DMS53 (cell line): ENCODE results near the gene ICAM4.
"Not testable (repeated sequence)": the region's sequence is repeated elsewhere in the genome, so short reads cannot be mapped to it uniquely, and the experiment has no call there.

Source experiments
- DNase-seq: peaks from one replicate; lab custom pipeline; 2025; lab: John Stamatoyannopoulos, UW

Gene ICAM4

DNA sequence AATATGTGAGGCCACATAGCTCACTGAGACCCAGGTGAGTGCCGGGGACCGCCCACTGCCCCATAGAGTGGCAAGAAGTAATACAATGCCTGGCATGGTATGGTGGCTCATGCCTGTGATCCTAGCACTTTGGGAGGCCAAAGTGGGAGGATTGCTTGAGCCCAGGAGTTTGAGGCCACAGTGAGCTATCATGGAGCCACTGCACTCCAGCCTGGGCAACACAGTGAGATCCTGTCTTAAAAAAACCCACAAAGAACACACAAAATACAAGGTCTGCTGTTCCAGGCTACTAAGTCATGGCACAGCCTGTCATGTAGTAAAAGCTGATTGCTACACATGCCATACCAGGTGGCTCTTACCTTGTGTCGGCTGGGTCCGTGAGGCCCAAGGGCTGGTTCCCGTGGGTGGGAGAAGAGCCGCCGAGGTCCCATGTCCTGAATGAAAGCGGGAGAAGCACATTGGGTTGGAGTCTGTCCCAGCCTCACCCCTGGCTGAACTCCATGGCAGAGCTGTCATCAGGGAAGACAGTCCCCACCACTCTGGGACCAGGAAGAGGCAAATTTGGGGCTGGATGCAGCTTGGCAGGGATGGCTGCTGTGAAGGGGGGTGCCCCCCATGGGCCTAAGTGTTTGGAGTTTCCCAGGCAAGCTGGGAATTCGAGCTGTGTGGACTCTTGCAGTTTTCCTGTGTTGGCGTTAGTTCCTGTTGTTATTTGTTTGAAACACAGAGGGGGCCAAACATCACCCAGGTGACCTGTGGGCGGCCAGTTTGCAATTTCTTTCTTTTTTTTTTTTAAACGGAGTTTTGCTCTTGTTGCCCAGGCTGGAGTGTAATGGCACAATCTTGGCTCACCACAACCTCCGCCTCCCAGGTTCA lies 32.3 kb downstream of the ICAM4 start:
- DNase-seq = no peak

- DNase-seq = no peak
These were observed 34.1 kb downstream of the ICAM4 start for GRCh38 chr19:10320602-10321416.

DNA sequence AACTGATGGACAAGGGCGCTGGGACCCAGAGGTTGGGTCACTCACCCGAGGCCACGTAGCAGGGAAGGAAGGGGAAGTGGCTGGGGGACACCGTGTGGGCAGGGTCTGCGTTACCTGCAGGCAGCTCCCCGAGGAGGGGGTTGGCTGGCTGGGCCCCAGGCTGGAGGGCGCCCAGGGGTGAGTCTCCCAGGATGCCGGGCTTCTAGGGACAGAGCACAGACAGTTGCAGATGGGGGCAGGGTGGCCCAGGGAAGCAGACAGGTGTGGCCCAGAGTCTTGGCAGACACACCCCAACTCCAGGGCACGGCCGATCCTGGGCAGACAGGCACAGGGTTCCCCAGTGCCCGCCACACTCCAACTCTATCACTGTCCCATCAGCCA lies 34.7 kb downstream of the ICAM4 start:
- DNase-seq = no peak

DNA sequence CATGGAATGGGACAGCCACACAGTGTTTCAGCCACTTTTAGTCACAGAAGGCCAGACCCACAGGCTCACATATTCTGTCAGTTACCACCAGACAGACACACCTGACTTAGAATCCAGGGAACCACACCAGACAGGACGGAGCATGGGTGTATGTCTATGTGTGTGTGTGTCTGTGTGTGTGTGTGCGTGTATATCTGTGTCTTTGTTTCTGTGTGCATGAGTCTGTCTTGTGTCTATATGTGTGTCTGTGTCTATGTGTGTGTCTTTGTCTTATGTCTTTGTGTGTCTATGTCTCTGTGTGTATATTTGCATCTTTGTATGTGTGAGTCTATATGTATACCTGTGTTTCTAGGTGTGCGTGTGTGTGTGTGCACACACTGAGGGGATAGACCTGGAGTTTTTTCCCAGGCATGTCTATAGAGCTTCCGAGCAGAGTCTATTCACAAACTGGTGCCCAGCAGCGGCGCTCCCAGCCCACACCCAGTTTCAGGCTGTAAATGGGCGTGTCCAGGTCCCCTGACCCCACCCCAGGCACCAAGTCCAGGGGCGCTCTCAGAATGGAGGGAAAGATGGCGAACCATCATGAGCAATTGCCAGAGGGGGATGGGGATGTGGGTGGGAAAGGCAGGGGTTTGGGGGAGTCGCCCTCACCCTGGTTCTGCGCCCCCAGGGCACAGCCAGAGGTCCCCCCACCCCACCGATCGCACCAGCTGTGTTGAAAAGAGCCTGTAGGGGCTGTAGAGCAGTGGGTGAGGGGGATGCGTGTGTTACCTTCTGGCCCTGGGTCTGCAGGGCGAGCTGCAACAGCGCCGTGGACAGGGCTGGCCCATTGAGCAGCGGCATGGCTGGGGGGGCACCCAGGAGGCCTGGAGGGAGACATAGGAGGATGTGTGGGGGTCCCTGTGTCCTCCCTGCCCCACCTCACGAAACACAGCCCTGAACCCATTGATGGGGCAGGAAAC lies 35.4 kb downstream of the ICAM4 start:
- no peak for DNase-seq

GRCh38 chr19:10325732-10326131 lies 39.0 kb downstream of the ICAM4 start:
- no peak for DNase-seq

DNA sequence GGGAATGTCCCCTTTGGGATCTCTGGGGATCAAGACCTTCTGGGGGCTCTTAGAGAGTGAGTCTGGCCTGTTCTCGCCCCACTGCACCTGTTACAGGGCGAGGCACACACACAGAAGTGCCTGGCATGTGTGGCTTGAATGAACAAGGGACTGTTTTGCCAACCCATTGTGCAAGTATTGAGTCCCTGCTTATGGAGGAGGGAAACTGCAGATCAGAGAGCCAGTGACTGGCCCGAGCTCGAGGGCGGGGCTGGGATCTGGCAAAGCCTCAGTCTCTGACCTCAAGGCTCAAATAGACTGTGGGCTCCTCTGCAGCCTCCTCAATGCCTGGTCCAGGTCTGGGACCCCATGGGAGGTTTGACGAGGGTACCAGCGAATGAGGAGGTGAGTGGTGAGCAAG lies 41.0 kb downstream of the ICAM4 start:
- no peak for DNase-seq

- DNase-seq = no peak
These were observed 42.0 kb downstream of the ICAM4 start for GRCh38 chr19:10328558-10329429.

DNA sequence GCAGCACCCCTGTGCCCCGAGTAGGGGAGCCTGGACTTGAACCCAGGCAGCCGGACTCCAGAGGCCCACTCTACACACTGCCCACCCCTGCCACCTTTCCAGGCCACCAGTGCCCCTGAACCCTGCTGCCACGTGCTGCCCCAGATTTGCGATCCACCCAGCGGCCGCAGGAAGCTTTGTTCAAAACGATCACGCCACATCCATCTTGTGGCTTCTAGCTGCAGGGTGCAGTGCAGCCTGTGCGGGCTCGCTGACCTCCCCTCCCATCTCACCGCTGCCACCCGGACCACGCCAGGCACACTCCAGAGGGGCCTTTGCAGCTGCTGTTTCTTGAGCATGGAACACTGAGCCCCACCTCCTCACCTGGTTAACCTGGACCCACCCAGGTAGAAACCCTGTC lies 42.8 kb downstream of the ICAM4 start:
- DNase-seq = no peak

- peak; percentile 40 for DNase-seq
These were observed 45.6 kb downstream of the ICAM4 start for GRCh38 chr19:10332158-10332964.

DNA sequence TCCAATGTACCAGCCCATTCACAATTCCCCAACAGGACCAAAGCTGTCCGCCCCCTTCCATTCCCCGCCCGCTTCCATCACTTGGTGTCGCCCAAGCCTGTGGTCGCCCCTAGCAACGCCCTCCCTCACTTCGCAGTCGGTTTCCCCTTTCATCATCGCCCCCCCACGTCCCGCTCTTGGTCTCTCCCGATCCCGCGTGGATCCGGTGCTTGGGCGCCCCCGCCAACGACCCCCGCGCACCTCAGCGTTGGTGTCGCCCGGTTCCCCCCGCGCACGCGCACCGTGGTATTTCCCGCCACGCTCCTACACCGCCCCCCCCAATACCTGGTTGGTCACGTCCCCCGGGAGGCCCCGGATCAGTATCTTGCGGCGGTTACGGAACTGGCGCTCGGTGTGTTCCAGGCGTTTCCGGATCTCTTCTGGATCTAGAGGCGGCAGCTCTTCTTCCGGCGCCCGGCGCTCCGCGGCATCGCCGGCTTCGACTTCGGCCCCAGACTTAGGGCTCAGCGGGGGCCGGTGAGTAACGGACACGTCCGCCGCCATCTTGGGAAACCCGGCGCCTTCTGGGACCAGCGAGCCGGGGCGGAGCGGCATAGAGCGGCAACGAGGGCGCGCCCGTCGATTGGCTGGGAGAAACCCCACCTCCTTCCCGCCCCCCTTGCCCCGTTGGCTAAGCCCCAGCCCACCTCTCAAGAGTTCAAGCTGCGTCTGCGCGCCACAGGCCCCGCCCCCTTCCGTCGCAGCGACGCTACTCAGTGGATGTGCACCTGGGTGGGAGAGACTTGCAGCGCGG lies 46.4 kb downstream of the ICAM4 start, which contains the start of gene RAVER1:
RAVER1 (minus strand) TSS at position 565 of the 793 bp plus-strand sequence; CDS start at position 543, 22 bp downstream.
- DNase-seq = peak; percentile 97

- DNase-seq = peak; percentile 84
These were observed 47.2 kb downstream of the ICAM4 start for GRCh38 chr19:10333758-10334587.

GRCh38 chr19:10334588-10335351 lies 48.0 kb downstream of the ICAM4 start:
- DNase-seq = peak; percentile 92

DNA sequence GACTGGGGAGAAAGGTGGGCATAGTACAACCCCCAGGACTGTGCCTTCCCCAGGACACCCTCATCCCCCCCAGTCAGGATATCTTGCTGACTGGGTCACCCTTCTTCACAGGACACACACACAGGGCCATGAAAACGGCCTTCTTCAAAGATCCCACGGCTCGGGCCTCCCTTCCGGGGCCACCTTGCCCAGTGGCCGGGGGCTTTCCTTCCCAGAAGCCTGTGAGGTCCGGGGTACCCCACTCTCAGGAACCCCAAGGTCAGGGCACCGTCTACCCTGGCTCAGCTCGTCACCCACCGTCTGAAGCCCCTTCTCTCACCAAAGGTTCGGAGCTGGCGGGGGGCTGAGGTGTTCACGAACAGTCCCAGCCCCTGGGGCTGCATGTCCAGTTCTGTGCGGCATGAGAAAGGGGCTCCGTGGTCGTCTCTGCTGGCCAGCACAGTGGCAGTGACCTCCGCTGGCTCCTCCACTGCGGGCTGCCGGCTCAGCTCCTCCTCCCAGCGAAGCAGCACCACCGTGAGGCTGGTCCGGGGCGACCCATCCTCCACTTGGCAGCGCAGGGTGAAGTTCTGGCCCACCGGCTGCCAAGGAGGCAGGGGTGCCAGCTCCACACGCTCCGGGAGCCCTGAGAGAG lies 48.7 kb downstream of the ICAM4 start:
- DNase-seq = no peak

- DNase-seq = not testable (repeated sequence)
These were observed 50.0 kb downstream of the ICAM4 start for GRCh38 chr19:10336725-10337124.
